HAP-1 (cell line): Measurements from ENCODE around the gene KRTAP12-4.
"Not testable (repeated sequence)": the region's sequence is repeated elsewhere in the genome, so short reads cannot be mapped to it uniquely, and the experiment has no call there.

Source experiments
- DNase-seq, 2 experiments: peaks; one replicate each; pipeline ENCODE4 v3.0.0-alpha.2; 2016 to 2020; ENCODE audit warnings: low spot score in 2 of 2
- H3K27me3 ChIP-seq: fragments of 250-450 bp; sonication (Bioruptor Pico); 2 replicates; pipeline ENCODE4 v1.5.1; 2020; ENCODE audit warnings: low read depth, mild to moderate bottlenecking, moderate library complexity
- H3K36me3 ChIP-seq: fragments of 250-450 bp; sonication (Bioruptor Pico); replicated peaks from 2 replicates; pipeline ENCODE4 v1.5.1; 2020; ENCODE audit warnings: mild to moderate bottlenecking
- H3K4me1 ChIP-seq: fragments of 250-450 bp; sonication (Bioruptor Pico); 2 replicates; pipeline ENCODE4 v1.5.1; 2020; ENCODE audit warnings: mild to moderate bottlenecking
- H3K4me3 ChIP-seq: fragments of 250-450 bp; sonication (Bioruptor Pico); 2 replicates; pipeline ENCODE4 v1.5.1; 2020; ENCODE audit warnings: mild to moderate bottlenecking, moderate library complexity
- H3K9me3 ChIP-seq: fragments of 250-450 bp; sonication (Bioruptor Pico); 2 replicates; pipeline ENCODE4 v1.5.1; 2020; ENCODE audit warnings: mild to moderate bottlenecking, moderate library complexity
- in situ Hi-C: fragments of 300-500 bp; cut with MboI; formaldehyde crosslinking; loops from 3 replicates; pipeline ENCODE4 v1.14.3; 2020; ENCODE audit warnings: low sequenced_read_pairs, inconsistent platforms, mixed read lengths

KRTAP12-4 gene

GRCh38 chr21:44696572-44696971 is 42.1 kb upstream of the KRTAP12-4 start:
- no peaks in the 10 kb centered on the region for H3K36me3 ChIP-seq
- in situ Hi-C loops, result no loop called here
- no peak overlapping the region for H3K4me3 ChIP-seq
- no peak for DNase-seq
- no peaks in the 10 kb centered on the region for H3K4me1 ChIP-seq
- H3K27me3 ChIP-seq, result peaks cover 33% of the 10 kb centered on the region
- H3K9me3 ChIP-seq, result no peaks in the 10 kb centered on the region

GRCh38 chr21:44695641-44696040 is 41.2 kb upstream of the KRTAP12-4 start:
- no peak for DNase-seq
- H3K4me1 ChIP-seq, result no peaks in the 10 kb centered on the region
- H3K36me3 ChIP-seq, result no peaks in the 10 kb centered on the region
- in situ Hi-C loops, result no loop called here
- H3K4me3 ChIP-seq, result no peak overlapping the region
- no peaks in the 10 kb centered on the region for H3K9me3 ChIP-seq
- peaks cover 32% of the 10 kb centered on the region for H3K27me3 ChIP-seq

GRCh38 chr21:44695184-44695583 is 40.7 kb upstream of the KRTAP12-4 start:
- in situ Hi-C loops, result no loop called here
- no peaks in the 10 kb centered on the region for H3K36me3 ChIP-seq
- no peaks in the 10 kb centered on the region for H3K4me1 ChIP-seq
- H3K4me3 ChIP-seq, result no peak overlapping the region
- DNase-seq, result no peak
- peaks cover 29% of the 10 kb centered on the region for H3K27me3 ChIP-seq
- H3K9me3 ChIP-seq, result no peaks in the 10 kb centered on the region

GRCh38 chr21:44694776-44695175 is 40.3 kb upstream of the KRTAP12-4 start:
- Histone ChIP-seq H3K27me3 (peaks cover 25% of the 10 kb centered on the region), H3K4me3 (no peak overlapping the region), H3K4me1 (no peaks in the 10 kb centered on the region), H3K9me3 (no peaks in the 10 kb centered on the region), H3K36me3 (no peaks in the 10 kb centered on the region)
- no peak for DNase-seq
- in situ Hi-C loops, result no loop called here

GRCh38 chr21:44692798-44693512 is 38.5 kb upstream of the KRTAP12-4 start:
- peaks cover 14% of the 10 kb centered on the region for H3K27me3 ChIP-seq
- DNase-seq, result no peak
- H3K9me3 ChIP-seq, result no peaks in the 10 kb centered on the region
- H3K4me3 ChIP-seq, result no peak overlapping the region
- in situ Hi-C loops, result no loop called here
- no peaks in the 10 kb centered on the region for H3K4me1 ChIP-seq
- no peaks in the 10 kb centered on the region for H3K36me3 ChIP-seq

GRCh38 chr21:44691686-44692085 is 37.2 kb upstream of the KRTAP12-4 start:
- no peaks in the 10 kb centered on the region for H3K4me1 ChIP-seq

GRCh38 chr21:44689740-44690139 is 35.3 kb upstream of the KRTAP12-4 start:
- H3K4me3 ChIP-seq, in situ Hi-C loops, H3K4me1 ChIP-seq, H3K27me3 ChIP-seq, DNase-seq, H3K9me3 ChIP-seq, H3K36me3 ChIP-seq: not testable (repeated sequence)

More at GRCh38 chr21:44691686-44692085, 37.2 kb upstream of the KRTAP12-4 start:
- H3K36me3 ChIP-seq, result no peaks in the 10 kb centered on the region
- peaks cover 10% of the 10 kb centered on the region; the same call in 1 of the 2 replicates for H3K27me3 ChIP-seq
- in situ Hi-C loops, result no loop called here
- DNase-seq, result no peak
- no peak overlapping the region for H3K4me3 ChIP-seq
- H3K9me3 ChIP-seq, result no peaks in the 10 kb centered on the region

GRCh38 chr21:44687671-44688070 is 33.2 kb upstream of the KRTAP12-4 start:
- in situ Hi-C loops, result no loop called here
- H3K4me3 ChIP-seq, result no peak overlapping the region

GRCh38 chr21:44686843-44687561 is 32.5 kb upstream of the KRTAP12-4 start:
- Histone ChIP-seq H3K4me3 (no peak overlapping the region), H3K36me3 (no peaks in the 10 kb centered on the region), H3K27me3 (no peaks in the 10 kb centered on the region), H3K9me3 (no peaks in the 10 kb centered on the region), H3K4me1 (no peaks in the 10 kb centered on the region)
- in situ Hi-C loops, result no loop called here
- no peak for DNase-seq

More at GRCh38 chr21:44687671-44688070, 33.2 kb upstream of the KRTAP12-4 start:
- H3K4me1 ChIP-seq, result no peaks in the 10 kb centered on the region
- H3K9me3 ChIP-seq, result no peaks in the 10 kb centered on the region
- DNase-seq, result no peak
- H3K36me3 ChIP-seq, result no peaks in the 10 kb centered on the region
- no peaks in the 10 kb centered on the region for H3K27me3 ChIP-seq

GRCh38 chr21:44686000-44686781 is 31.7 kb upstream of the KRTAP12-4 start:
- Histone ChIP-seq H3K9me3 (no peaks in the 10 kb centered on the region), H3K4me1 (no peaks in the 10 kb centered on the region), H3K36me3 (no peaks in the 10 kb centered on the region), H3K27me3 (no peaks in the 10 kb centered on the region), H3K4me3 (no peak overlapping the region)
- in situ Hi-C loops, result no loop called here
- DNase-seq, result no peak

- H3K4me1 ChIP-seq, H3K4me3 ChIP-seq, H3K36me3 ChIP-seq, H3K9me3 ChIP-seq, in situ Hi-C loops, DNase-seq, H3K27me3 ChIP-seq: not testable (repeated sequence)
These were observed 30.6 kb upstream of the KRTAP12-4 start for GRCh38 chr21:44685050-44685449.

GRCh38 chr21:44684483-44684882 is 30.0 kb upstream of the KRTAP12-4 start:
- no peaks in the 10 kb centered on the region for H3K4me1 ChIP-seq
- no peaks in the 10 kb centered on the region for H3K36me3 ChIP-seq
- H3K4me3 ChIP-seq, result no peak overlapping the region
- H3K9me3 ChIP-seq, result no peaks in the 10 kb centered on the region
- 0 out of 2 replicates have a peak, but pooled peaks cover 4% of the 10 kb centered on the region for H3K27me3 ChIP-seq
- DNase-seq, result no peak
- in situ Hi-C loops, result no loop called here

GRCh38 chr21:44684077-44684476 is 29.6 kb upstream of the KRTAP12-4 start:
- no peaks in the 10 kb centered on the region for H3K9me3 ChIP-seq

More at GRCh38 chr21:44684077-44684476, 29.6 kb upstream of the KRTAP12-4 start:
- Histone ChIP-seq H3K27me3 (0 out of 2 replicates have a peak, but pooled peaks cover 4% of the 10 kb centered on the region), H3K4me3 (no peak overlapping the region), H3K4me1 (no peaks in the 10 kb centered on the region), H3K36me3 (no peaks in the 10 kb centered on the region)
- in situ Hi-C loops, result no loop called here
- DNase-seq, result no peak
